SK-N-SH treated with all-trans-retinoic acid at 6 μM for 48 hours (cell line): ENCODE results near the gene PALLD.
"Not testable (repeated sequence)": the region's sequence is repeated elsewhere in the genome, so short reads cannot be mapped to it uniquely, and the experiment has no call there.

ENCODE experiments used
- ATAC-seq: fragments of 200-7000 bp; cut with Tn5 transposase; 3 replicates; pipeline ENCODE4 v1.9.1; 2020; ENCODE audit warnings: mild to moderate bottlenecking, moderate library complexity
- ARNTL ChIP-seq: fragments of 450-650 bp; formaldehyde crosslinking; IDR thresholded peaks from 2 replicates; pipeline ENCODE4 v1.5.0; 2020; ENCODE audit warnings: low read depth, mild to moderate bottlenecking, moderate library complexity, borderline replicate concordance
- BACH2 ChIP-seq: fragments of 250-450 bp; sonication (Bioruptor Pico); IDR thresholded peaks from 2 replicates; pipeline ENCODE4 v1.9.0; 2021; ENCODE audit warnings: mild to moderate bottlenecking, borderline replicate concordance
- CSDC2 ChIP-seq: fragments of 250-450 bp; sonication (Bioruptor Pico); IDR thresholded peaks from 2 replicates; pipeline ENCODE4 v1.5.0; 2020; ENCODE audit warnings: mild to moderate bottlenecking, moderate library complexity
- CSRNP3 ChIP-seq: fragments of 250-450 bp; sonication (Bioruptor Pico); IDR thresholded peaks from 2 replicates; pipeline ENCODE4 v1.5.1; 2021; ENCODE audit warnings: mild to moderate bottlenecking, moderate library complexity
- ISL1 ChIP-seq: fragments of 250-450 bp; sonication (Bioruptor Pico); IDR thresholded peaks from 2 replicates; pipeline ENCODE4 v2.1.2; 2022; ENCODE audit warnings: mild to moderate bottlenecking, moderate library complexity
- OSR1 ChIP-seq: fragments of 250-450 bp; sonication (Bioruptor Pico); IDR thresholded peaks from 2 replicates; pipeline ENCODE4 v1.8.0; 2022; ENCODE audit warnings: moderate library complexity, mild to moderate bottlenecking, inconsistent platforms
- PATZ1 ChIP-seq: fragments of 250-450 bp; sonication (Bioruptor Pico); IDR thresholded peaks from 2 replicates; pipeline ENCODE4 v1.8.0; 2020; ENCODE audit warnings: mild to moderate bottlenecking, moderate library complexity, borderline replicate concordance
- POU6F1 ChIP-seq: fragments of 250-450 bp; sonication (Bioruptor Pico); IDR thresholded peaks from 2 replicates; pipeline ENCODE4 v1.8.0; 2021; ENCODE audit warnings: low read depth, mild to moderate bottlenecking, moderate library complexity, borderline replicate concordance
- PPARA ChIP-seq: fragments of 250-450 bp; sonication (Bioruptor Pico); IDR thresholded peaks from 2 replicates; pipeline ENCODE4 v1.5.0; 2020; ENCODE audit warnings: mild to moderate bottlenecking, borderline replicate concordance
- RARB ChIP-seq: fragments of 250-450 bp; sonication (Bioruptor Pico); IDR thresholded peaks from 2 replicates; pipeline ENCODE4 v1.8.0; 2021; ENCODE audit warnings: mild to moderate bottlenecking, moderate library complexity
- SNAI2 ChIP-seq: fragments of 250-450 bp; sonication (Bioruptor Pico); IDR thresholded peaks from 2 replicates; pipeline ENCODE4 v1.5.0; 2020; ENCODE audit warnings: mild to moderate bottlenecking, moderate library complexity
- TCF4 ChIP-seq: fragments of 250-450 bp; sonication (Bioruptor Pico); IDR thresholded peaks from 2 replicates; pipeline ENCODE4 v1.8.0; 2021; ENCODE audit warnings: mild to moderate bottlenecking, moderate library complexity, borderline replicate concordance
- TOX ChIP-seq: fragments of 250-450 bp; sonication (Bioruptor Pico); IDR thresholded peaks from 2 replicates; pipeline ENCODE4 v1.8.0; 2021; ENCODE audit warnings: mild to moderate bottlenecking, moderate library complexity, borderline replicate concordance
- ZC3H10 ChIP-seq: fragments of 250-450 bp; sonication (Bioruptor Pico); IDR thresholded peaks from 2 replicates; pipeline ENCODE4 v1.5.1; 2021; ENCODE audit warnings: mild to moderate bottlenecking, moderate library complexity
- ZFP3 ChIP-seq: fragments of 250-450 bp; sonication (Bioruptor Pico); IDR thresholded peaks from 2 replicates; pipeline ENCODE4 v1.5.0; 2020; ENCODE audit warnings: mild to moderate bottlenecking, moderate library complexity
- ZFP30 ChIP-seq: fragments of 450-650 bp; formaldehyde crosslinking; IDR thresholded peaks from 2 replicates; pipeline ENCODE4 v1.5.0; 2022; ENCODE audit warnings: mild to moderate bottlenecking, moderate library complexity
- ZNF565 ChIP-seq: fragments of 450-650 bp; formaldehyde crosslinking; conservative IDR thresholded peaks from 2 replicates; pipeline ENCODE4 v1.5.0; 2020; ENCODE audit warnings: low read depth, mild to moderate bottlenecking, moderate library complexity
- ZNF70 ChIP-seq: fragments of 450-650 bp; formaldehyde crosslinking; IDR thresholded peaks from 2 replicates; pipeline ENCODE4 v1.5.0; 2020; ENCODE audit warnings: mild to moderate bottlenecking, moderate library complexity
- ZNF8 ChIP-seq: fragments of 450-650 bp; formaldehyde crosslinking; IDR thresholded peaks from 2 replicates; pipeline ENCODE4 v1.5.0; 2020; ENCODE audit warnings: mild to moderate bottlenecking, moderate library complexity

The PALLD gene

GRCh38 chr4:168930413-168931196, 433.8 kb downstream of the PALLD start:
- TF ChIP-seq ZC3H10 (CRISPR knock-in tag) (no peak), SNAI2 (CRISPR knock-in tag) (no peak), CSDC2 (CRISPR knock-in tag) (no peak), RARB (CRISPR knock-in tag) (no peak), ZFP3 (CRISPR knock-in tag) (no peak), POU6F1 (CRISPR knock-in tag) (no peak), ZNF565 (CRISPR knock-in tag) (no peak)
- no peak for ATAC-seq

- ATAC-seq: peak; percentile 41; the same call in 2 of the 3 replicates
- no peak for TF ChIP-seq SNAI2 (CRISPR knock-in tag)
- no peak for TF ChIP-seq CSRNP3 (CRISPR knock-in tag)
- TF ChIP-seq OSR1 (CRISPR knock-in tag): no peak
- no peak for TF ChIP-seq TCF4 (CRISPR knock-in tag)
- no peak for TF ChIP-seq ZFP3 (CRISPR knock-in tag)
- no peak for TF ChIP-seq PPARA (CRISPR knock-in tag)
- no peak for TF ChIP-seq POU6F1 (CRISPR knock-in tag)
- TF ChIP-seq TOX (CRISPR knock-in tag): no peak
- TF ChIP-seq ZFP30: no peak
- no peak for TF ChIP-seq RARB (CRISPR knock-in tag)
- no peak for TF ChIP-seq ISL1 (CRISPR knock-in tag)
- TF ChIP-seq ZNF70 (CRISPR knock-in tag): no peak
- no peak for TF ChIP-seq ZNF8
- no peak for TF ChIP-seq CSDC2 (CRISPR knock-in tag)
Measured at GRCh38 chr4:168931215-168931650, 434.4 kb downstream of the PALLD start.

GRCh38 chr4:168932138-168932537, 435.3 kb downstream of the PALLD start:
- no peak for ATAC-seq
- TF ChIP-seq PATZ1 (CRISPR knock-in tag) (no peak), PPARA (CRISPR knock-in tag) (no peak), BACH2 (CRISPR knock-in tag) (no peak), CSDC2 (CRISPR knock-in tag) (no peak)

- ATAC-seq: no peak
- TF ChIP-seq PATZ1 (CRISPR knock-in tag): no peak
- TF ChIP-seq ZNF70 (CRISPR knock-in tag): no peak
- no peak for TF ChIP-seq ARNTL (CRISPR knock-in tag)
- no peak for TF ChIP-seq ZNF565 (CRISPR knock-in tag)
Measured at GRCh38 chr4:168933423-168933822, 436.6 kb downstream of the PALLD start.

- ATAC-seq: not testable (repeated sequence)
Measured at GRCh38 chr4:168937473-168937872, 440.6 kb downstream of the PALLD start.
